GM12872 (cell line): ENCODE measurements around the gene OSBPL9.

Experiments
- TF ChIP-seq, protein P1 (sequence below): IDR thresholded peaks from 3 replicates; pipeline ENCODE4 v1.5.1; 2011; ENCODE audit warnings: low read depth, mild to moderate bottlenecking, low read length, moderate library complexity; ENCODE audit not compliant: insufficient read depth

OSBPL9 gene

DNA sequence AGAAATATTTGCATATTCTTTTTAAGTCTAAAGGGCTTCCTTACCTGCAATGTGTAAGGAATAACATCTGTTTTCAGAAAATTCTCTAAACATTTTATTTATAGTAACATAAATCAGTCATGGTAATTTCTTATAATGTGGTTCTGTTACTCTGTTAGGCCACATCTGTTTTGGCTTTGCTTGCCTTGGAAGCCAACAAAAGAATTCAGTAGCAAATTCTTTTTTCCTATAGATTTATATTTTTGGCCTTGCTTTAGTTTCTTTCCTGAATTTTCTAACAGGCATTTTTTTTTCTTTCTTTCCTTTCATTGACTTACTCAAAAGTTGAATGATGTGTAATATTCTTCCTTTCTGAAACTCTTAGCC lies 72.2 kb downstream of the OSBPL9 start:
- TF ChIP-seq, protein P1, sequence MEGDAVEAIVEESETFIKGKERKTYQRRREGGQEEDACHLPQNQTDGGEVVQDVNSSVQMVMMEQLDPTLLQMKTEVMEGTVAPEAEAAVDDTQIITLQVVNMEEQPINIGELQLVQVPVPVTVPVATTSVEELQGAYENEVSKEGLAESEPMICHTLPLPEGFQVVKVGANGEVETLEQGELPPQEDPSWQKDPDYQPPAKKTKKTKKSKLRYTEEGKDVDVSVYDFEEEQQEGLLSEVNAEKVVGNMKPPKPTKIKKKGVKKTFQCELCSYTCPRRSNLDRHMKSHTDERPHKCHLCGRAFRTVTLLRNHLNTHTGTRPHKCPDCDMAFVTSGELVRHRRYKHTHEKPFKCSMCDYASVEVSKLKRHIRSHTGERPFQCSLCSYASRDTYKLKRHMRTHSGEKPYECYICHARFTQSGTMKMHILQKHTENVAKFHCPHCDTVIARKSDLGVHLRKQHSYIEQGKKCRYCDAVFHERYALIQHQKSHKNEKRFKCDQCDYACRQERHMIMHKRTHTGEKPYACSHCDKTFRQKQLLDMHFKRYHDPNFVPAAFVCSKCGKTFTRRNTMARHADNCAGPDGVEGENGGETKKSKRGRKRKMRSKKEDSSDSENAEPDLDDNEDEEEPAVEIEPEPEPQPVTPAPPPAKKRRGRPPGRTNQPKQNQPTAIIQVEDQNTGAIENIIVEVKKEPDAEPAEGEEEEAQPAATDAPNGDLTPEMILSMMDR, result no peak

DNA sequence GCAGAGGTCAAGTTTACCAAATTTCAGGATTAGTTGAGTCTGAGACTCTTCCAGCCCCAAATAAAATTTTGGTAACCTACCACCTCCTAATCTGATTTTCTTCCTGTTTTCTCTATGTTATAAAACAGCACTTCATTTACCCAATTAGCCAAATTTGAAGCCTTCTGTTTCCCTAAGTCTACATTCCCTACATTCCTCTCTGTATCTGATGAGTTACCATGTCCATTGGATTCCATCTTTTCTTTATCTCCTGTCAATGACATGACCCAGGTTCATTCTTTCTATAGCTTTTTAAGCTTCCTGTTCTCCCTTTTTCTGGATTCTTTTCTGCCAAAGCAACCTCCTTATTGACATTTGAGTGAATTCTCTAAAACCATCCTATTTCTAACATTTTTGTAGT lies 72.8 kb downstream of the OSBPL9 start:
- TF ChIP-seq, protein P1, result no peak

DNA sequence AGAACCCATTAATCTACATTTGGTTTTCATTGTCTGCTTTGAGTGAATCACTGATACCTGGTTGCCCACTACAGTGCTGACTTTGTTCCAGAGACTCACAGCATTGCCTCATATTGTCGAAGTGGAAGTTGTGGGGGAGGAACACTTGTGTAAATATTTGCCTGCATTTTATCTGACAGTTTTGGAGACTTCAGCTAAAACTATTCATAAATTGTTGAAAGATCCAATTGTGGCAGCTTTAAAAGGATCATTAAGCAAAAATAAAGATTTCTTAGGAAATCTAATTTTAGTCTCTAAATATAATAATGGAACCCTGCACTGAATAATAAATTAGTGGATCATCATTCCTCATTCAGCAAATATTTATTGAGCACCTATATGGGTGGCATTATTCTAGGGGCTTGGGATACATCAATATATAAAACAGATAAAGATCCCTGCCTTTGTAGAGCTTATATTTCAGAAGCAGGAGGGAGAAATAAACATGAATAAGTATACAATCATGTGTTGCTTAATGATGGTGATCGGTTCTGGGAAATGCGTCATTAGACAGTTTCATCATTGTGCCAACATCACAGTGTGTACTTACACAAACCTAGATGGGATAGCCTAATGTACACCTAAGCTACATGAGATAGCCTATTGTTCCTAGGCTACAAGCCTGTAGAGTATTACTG lies 73.5 kb downstream of the OSBPL9 start:
- TF ChIP-seq, protein P1, result no peak

DNA sequence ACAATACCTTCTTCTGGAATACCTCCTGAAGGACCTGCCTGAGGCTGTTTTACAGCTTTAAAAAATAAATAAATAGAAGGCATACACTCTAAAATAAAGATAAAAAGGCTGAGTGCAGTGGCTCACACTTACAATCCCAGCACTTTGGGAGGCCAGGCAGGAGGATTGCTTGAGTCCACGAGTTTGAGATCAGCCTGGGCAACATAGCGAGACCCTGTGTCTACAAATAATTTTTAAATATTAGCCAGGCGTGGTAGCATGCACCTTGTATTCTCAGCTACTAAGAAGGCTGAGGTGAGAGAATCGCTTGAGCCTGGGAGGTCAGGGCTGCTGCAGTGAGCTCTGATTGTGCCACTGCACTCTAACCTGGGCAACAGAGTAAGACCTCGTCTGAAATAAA lies 75.0 kb downstream of the OSBPL9 start:
- TF ChIP-seq, protein P1, result no peak

DNA sequence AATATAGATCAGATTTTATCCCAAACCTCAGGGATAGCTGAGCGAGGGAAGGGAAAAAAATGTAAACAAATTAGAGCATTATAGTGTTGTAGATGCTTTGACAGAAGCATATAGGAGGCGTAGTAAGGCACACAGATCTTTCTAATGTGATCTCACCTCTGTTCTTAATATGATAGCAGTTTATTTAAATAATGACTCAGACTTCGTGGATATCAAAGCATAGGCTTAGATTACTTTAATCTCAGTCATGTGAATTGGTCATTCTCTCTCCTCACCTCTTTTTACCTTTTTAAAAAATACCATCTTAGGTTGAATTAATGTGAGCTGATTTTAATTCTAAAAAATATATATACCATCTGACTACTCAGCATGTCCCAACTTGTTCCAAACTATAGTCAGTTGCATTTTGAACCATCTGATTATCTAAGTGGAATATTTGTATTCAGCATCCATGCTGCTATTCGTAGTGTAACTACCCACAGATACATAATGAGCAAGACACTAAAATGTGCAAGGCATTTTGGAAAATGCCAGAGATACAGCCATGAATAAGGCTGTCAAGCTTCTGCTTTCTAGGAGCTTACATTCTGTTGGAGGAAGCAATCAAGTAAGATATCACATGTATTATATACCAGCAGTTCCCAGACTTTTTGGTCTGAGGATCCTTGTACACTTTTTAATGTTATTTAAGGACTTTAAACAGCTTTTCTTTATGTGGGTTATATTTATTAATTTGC lies 76.7 kb downstream of the OSBPL9 start:
- TF ChIP-seq, protein P1, result no peak

DNA sequence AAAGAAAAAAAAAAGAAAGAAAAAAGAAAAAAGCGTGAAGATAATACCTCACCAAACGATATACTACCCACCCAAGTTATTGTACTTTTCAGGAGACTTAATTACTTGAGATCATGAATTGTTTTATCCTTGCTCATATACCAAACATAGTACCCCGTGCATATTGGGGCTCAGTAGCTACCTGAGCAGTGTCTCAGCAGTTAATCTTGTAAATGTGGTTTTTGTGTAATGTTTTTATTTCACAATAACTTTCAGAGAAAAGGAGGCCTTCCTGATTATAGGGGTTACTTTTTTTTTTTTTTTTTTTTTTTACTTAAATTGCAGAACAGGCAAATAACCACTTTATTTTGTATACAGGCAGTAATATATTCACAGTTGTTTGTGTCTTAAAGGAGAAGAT lies 80.3 kb downstream of the OSBPL9 start:
- TF ChIP-seq, protein P1, result no peak

DNA sequence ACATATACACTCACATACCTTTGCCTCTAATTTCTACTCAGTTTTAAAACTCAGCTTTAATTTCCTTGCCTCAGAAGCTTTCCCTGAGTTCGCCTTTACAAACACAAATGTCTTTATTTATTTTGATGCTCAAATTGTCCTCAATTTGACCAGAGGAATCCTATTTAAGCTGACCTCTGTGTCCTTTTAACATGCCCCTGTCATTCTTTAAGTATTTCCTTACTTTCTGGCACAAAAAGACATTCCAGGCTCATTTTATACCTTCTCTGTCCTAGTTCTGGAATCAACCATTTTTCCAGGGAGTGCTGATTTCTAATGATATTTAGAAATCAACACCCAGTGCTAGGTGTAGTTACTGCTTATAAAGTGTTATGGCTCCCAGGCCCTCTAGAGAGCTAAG lies 82.5 kb downstream of the OSBPL9 start:
- TF ChIP-seq, protein P1, result no peak
